Stimulated activated naive CD4-positive, alpha-beta T cell treated with Interleukin-2 at 50 U/mL for 16 hours (primary cell): Measurements from ENCODE around the gene SNX9.
"Not testable (repeated sequence)": the region's sequence is repeated elsewhere in the genome, so short reads cannot be mapped to it uniquely, and the experiment has no call there.

Source experiments
- DNase-seq: peaks from one replicate; lab custom pipeline; 2025; lab: John Stamatoyannopoulos, UW

The SNX9 gene

GRCh38 chr6:157887892-157888291, 64.8 kb downstream of the SNX9 start:
- no peak for DNase-seq

GRCh38 chr6:157891544-157892362, 68.7 kb downstream of the SNX9 start:
- no peak for DNase-seq

- DNase-seq = no peak
Measured at GRCh38 chr6:157892363-157892877, 69.4 kb downstream of the SNX9 start.

GRCh38 chr6:157893238-157893637, 70.2 kb downstream of the SNX9 start:
- DNase-seq = peak; percentile 6

GRCh38 chr6:157895585-157895984, 72.5 kb downstream of the SNX9 start:
- no peak for DNase-seq

- DNase-seq = no peak
Measured at GRCh38 chr6:157896932-157897331, 73.9 kb downstream of the SNX9 start.

- no peak for DNase-seq
Measured at GRCh38 chr6:157898169-157898568, 75.1 kb downstream of the SNX9 start.

GRCh38 chr6:157898640-157899039, 75.6 kb downstream of the SNX9 start:
- DNase-seq = no peak

- DNase-seq = not testable (repeated sequence)
Measured at GRCh38 chr6:157900262-157900661, 77.2 kb downstream of the SNX9 start.

GRCh38 chr6:157900751-157901150, 77.7 kb downstream of the SNX9 start:
- not testable (repeated sequence) for DNase-seq

- no peak for DNase-seq
Measured at GRCh38 chr6:157904999-157905398, 82.0 kb downstream of the SNX9 start.

- DNase-seq = no peak
Measured at GRCh38 chr6:157905590-157906342, 82.7 kb downstream of the SNX9 start.

GRCh38 chr6:157906537-157907061, 83.6 kb downstream of the SNX9 start:
- DNase-seq = no peak

- no peak for DNase-seq
Measured at GRCh38 chr6:157907651-157908050, 84.6 kb downstream of the SNX9 start.

GRCh38 chr6:157908369-157909281, 85.6 kb downstream of the SNX9 start:
- no peak for DNase-seq

GRCh38 chr6:157909282-157909664, 86.2 kb downstream of the SNX9 start:
- no peak for DNase-seq

- DNase-seq = no peak
Measured at GRCh38 chr6:157911278-157911677, 88.2 kb downstream of the SNX9 start.

- no peak for DNase-seq
Measured at GRCh38 chr6:157911786-157912185, 88.7 kb downstream of the SNX9 start.

GRCh38 chr6:157912326-157912725, 89.3 kb downstream of the SNX9 start:
- DNase-seq = no peak

- no peak for DNase-seq
Measured at GRCh38 chr6:157921685-157922367, 98.8 kb downstream of the SNX9 start.

- DNase-seq = no peak
Measured at GRCh38 chr6:157925771-157926170, 102.7 kb downstream of the SNX9 start.
